Measurements from ENCODE around the gene HDLBP.
"Not testable (repeated sequence)": the region's sequence is repeated elsewhere in the genome, so short reads cannot be mapped to it uniquely, and the experiment has no call there.

The HDLBP gene

GRCh38 chr2:241321033-241321432 lies 5.6 kb upstream of the HDLBP start:
- H3K9ac ChIP-seq (ENCODE audit: low read length) = no peak overlapping the region
- H2AFZ ChIP-seq (ENCODE audit: low read depth, low read length) = no peak overlapping the region
- no peaks in the 10 kb centered on the region for H3K27me3 ChIP-seq (ENCODE audit: low read depth, low read length)
- H3K27ac ChIP-seq (ENCODE audit: low read length) = no peak overlapping the region
- H3K4me3 ChIP-seq (ENCODE audit: low read length) = no peak overlapping the region
- peaks cover 100% of the 10 kb centered on the region for H3K79me2 ChIP-seq (ENCODE audit: low read length)
- peaks cover 27% of the 10 kb centered on the region for H3K36me3 ChIP-seq (replicated peaks; ENCODE audit: low read depth, low read length)
- TF ChIP-seq EZH2phosphoT487 (IDR thresholded peaks at IDR 0.05; ENCODE audit: low read depth) = no peak
- no peak for TF ChIP-seq CTCF (IDR thresholded peaks at IDR 0.05; ENCODE audit: low read depth, low read length)
- H3K4me2 ChIP-seq (ENCODE audit: low read length) = peak overlapping the region; percentile 47; the same call in 1 of the 2 replicates
- H3K9me3 ChIP-seq (ENCODE audit: insufficient read depth, low read length) = no peaks in the 10 kb centered on the region
- H4K20me1 ChIP-seq (ENCODE audit: insufficient read depth, low read length) = peaks cover 91% of the 10 kb centered on the region
- peaks cover 64% of the 10 kb centered on the region for H3K4me1 ChIP-seq (ENCODE audit: low read length)

GRCh38 chr2:241320394-241320793 lies 4.9 kb upstream of the HDLBP start:
- Histone ChIP-seq H3K4me1 (ENCODE audit: low read length) (peaks cover 64% of the 10 kb centered on the region), H3K27me3 (ENCODE audit: low read depth, low read length) (no peaks in the 10 kb centered on the region), H3K9me3 (ENCODE audit: insufficient read depth, low read length) (no peaks in the 10 kb centered on the region), H3K4me2 (ENCODE audit: low read length) (no peak overlapping the region), H4K20me1 (ENCODE audit: insufficient read depth, low read length) (peaks cover 85% of the 10 kb centered on the region), H3K9ac (ENCODE audit: low read length) (no peak overlapping the region), H3K79me2 (ENCODE audit: low read length) (peaks cover 98% of the 10 kb centered on the region), H3K27ac (ENCODE audit: low read length) (no peak overlapping the region), H2AFZ (ENCODE audit: low read depth, low read length) (no peak overlapping the region), H3K4me3 (ENCODE audit: low read length) (no peak overlapping the region), H3K36me3 (replicated peaks; ENCODE audit: low read depth, low read length) (peaks cover 21% of the 10 kb centered on the region)
- TF ChIP-seq CTCF (IDR thresholded peaks at IDR 0.05; ENCODE audit: low read depth, low read length) (no peak), EZH2phosphoT487 (IDR thresholded peaks at IDR 0.05; ENCODE audit: low read depth) (no peak)

GRCh38 chr2:241318830-241319229 lies 3.4 kb upstream of the HDLBP start:
- peaks cover 53% of the 10 kb centered on the region for H3K4me1 ChIP-seq (ENCODE audit: low read length)
- H3K9ac ChIP-seq (ENCODE audit: low read length); H3K27me3 ChIP-seq (ENCODE audit: low read depth, low read length); H3K9me3 ChIP-seq (ENCODE audit: insufficient read depth, low read length); H3K4me3 ChIP-seq (ENCODE audit: low read length); H3K4me2 ChIP-seq (ENCODE audit: low read length); H2AFZ ChIP-seq (ENCODE audit: low read depth, low read length); H3K27ac ChIP-seq (ENCODE audit: low read length): not testable (repeated sequence)
- peaks cover 69% of the 10 kb centered on the region for H4K20me1 ChIP-seq (ENCODE audit: insufficient read depth, low read length)
- H3K79me2 ChIP-seq (ENCODE audit: low read length) = peaks cover 96% of the 10 kb centered on the region
- H3K36me3 ChIP-seq (replicated peaks; ENCODE audit: low read depth, low read length) = peaks cover 11% of the 10 kb centered on the region

- H4K20me1 ChIP-seq (ENCODE audit: insufficient read depth, low read length) = peaks cover 64% of the 10 kb centered on the region
- peaks cover 42% of the 10 kb centered on the region for H3K4me1 ChIP-seq (ENCODE audit: low read length)
Measured at GRCh38 chr2:241317391-241317790, 1.9 kb upstream of the HDLBP start.

More at GRCh38 chr2:241317391-241317790, 1.9 kb upstream of the HDLBP start:
- Histone ChIP-seq H3K79me2 (ENCODE audit: low read length) (peaks cover 96% of the 10 kb centered on the region), H3K36me3 (replicated peaks; ENCODE audit: low read depth, low read length) (peaks cover 11% of the 10 kb centered on the region), H3K27me3 (ENCODE audit: low read depth, low read length) (no peaks in the 10 kb centered on the region), H2AFZ (ENCODE audit: low read depth, low read length) (no peak overlapping the region), H3K9me3 (ENCODE audit: insufficient read depth, low read length) (no peaks in the 10 kb centered on the region), H3K4me2 (ENCODE audit: low read length) (peak overlapping the region; percentile 98), H3K4me3 (ENCODE audit: low read length) (peak overlapping the region; percentile 100), H3K27ac (ENCODE audit: low read length) (peak overlapping the region; percentile 79; the same call in 1 of the 2 replicates), H3K9ac (ENCODE audit: low read length) (peak overlapping the region; percentile 99)
- TF ChIP-seq CTCF (IDR thresholded peaks at IDR 0.05; ENCODE audit: low read depth, low read length) (no peak), EZH2phosphoT487 (IDR thresholded peaks at IDR 0.05; ENCODE audit: low read depth) (no peak)

All from OCI-LY3 (cell line).